Stimulated activated CD4-positive, alpha-beta T cell treated with anti-CD3 and anti-CD28 coated beads, Interleukin-1b, Interleukin-23, amount 100 ng/mL, for 4 hours (primary cell): ENCODE results near the gene SPATA21.
A peak's percentile ranks its signal among the peaks of the same experiment; 100 is the strongest.

Experiments
- DNase-seq, 2 donors: peaks; one replicate each; pipeline ENCODE4 v3.0.0-alpha.2; 2020; ENCODE audit warnings: low read depth in 2 of 2

Gene SPATA21

DNA sequence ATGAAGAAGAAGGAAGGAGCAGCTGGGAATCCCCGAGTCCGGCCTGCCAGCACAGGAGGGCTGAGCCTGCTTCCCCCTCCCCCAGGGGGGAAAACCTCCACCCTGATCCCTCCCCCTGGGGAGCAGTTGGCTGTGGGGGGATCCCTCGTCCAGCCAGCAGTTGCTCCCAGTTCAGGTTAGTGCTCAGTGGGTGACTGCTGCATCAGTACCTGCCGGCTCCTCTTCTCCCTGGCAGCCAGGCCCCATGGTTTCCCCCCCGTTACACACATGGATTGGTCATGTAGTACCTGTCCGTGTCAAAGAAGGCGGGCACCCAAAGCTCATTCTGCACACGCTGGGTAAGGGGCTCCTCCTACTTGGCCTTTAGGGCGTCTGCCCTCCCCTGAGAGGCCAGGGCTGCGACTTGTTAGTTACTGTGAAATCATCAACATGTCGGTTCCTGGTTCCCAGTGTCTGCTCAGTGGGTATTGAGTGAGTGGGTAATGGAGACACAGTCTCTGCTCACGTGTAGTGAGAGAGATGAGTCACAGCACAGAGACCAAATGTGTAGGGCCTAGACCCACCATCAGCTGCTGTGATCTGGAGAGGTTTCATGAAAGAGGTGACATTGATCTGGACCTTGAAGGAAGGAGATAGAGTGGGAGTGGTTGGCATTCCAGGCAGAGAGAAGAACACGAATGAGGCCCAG, 14.8 kb upstream of the SPATA21 start:
- no peak for DNase-seq

DNA sequence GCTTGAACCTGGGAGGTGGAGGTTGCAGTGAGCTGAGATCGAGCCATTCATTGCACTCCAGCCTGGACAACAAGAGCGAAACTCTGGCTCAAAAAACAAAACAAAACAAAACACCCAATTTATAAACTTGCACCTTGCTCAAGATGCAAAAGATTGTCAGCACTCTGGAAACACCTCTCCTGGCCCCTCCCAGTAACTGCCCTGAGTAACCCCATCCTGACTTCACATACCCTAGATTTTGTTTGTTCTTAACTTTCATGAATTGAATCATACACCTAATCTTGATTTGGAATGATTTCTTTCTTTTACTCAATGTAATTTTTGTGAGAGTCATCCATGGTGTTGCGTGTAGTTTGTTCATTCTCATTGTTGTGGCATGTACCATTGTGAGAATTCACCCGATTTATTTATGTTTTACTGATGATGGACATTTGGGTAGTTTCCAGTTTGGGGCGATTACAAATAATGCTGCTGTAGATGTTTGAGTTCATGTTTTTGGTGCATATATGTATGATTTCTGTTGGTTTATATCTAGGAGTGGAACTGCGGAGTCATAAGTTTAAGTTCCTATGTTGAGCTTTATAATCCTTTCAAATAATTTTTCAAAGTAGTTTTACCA, 13.7 kb upstream of the SPATA21 start:
- no peak for DNase-seq

DNA sequence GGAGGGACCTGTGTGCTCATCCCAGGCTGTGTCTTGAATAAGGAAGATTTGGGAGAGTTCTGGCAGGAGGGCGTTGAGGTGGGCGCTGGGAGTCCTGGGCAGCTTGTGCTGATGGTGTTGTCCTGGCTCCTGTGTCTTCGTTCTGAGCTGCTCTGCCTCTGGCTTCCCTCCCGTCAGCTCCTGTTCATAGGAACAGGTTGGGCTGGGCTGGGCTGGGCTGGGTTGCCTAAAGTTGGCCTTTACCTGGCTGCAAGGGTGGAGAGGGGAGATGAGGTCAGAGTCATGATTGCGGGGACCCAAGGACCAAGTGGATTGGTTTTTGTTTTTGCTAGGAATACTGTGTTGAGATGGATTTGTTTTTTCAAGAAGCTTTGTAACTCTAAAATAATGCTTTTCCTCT, 12.4 kb upstream of the SPATA21 start:
- no peak for DNase-seq

DNA sequence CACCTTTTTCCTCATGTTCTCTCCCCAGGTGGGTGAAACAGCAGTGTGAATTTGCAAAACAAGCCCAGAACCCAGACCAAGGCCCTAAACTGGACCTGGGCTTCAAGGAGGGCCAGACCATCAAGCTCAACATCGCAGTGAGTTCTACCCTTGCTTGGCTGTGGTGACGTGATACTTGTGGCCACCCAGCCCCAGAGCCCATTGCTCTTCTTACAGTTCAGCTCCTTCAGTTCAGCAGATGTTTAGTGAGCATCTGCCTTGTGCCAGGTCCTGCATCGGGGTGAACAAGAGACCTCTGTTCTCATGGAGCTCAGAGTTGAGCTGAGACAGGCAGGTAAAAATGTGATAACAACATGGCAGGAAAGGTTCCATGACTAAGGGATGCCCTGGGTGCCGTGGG, 11.8 kb upstream of the SPATA21 start:
- no peak for DNase-seq

DNA sequence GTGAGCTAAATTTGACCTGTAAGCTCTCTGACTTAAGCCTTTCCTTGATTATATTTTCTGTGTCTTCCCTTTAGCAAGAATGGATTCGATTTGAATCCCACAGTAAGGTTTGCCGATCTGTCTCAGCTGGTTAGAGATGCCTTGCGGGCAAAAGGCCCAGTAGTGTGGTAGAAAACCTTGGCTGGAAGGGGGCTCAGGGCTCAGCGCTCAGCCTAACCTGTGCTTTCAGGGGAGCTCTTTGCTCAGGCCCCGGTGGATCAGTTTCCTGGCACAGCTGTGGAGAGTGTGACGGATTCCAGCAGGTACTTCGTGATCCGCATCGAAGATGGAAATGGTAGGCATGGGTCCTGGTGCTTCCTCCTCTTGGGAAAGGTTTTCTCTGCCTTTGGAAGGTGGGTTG, 10.4 kb upstream of the SPATA21 start:
- DNase-seq: no peak

DNA sequence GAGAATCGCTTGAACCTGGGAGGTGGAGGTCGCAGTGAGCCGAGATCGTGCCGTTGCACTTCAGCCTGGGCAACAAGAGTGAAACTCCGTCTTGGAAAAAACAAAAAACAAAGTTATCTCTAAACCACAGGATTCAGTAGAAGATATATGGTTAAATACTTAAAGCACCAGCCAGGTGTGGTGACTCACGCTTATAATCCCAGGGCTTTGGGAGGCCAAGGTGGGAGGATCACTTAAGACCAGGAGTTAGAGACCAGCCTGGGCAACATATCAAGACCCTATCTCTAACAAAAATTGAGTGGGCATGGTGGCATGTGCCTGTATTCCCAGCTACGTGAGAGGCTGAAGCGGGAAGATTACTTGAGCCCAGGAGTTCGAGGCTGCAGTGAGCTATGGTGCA, 8.9 kb upstream of the SPATA21 start:
- no peak for DNase-seq

DNA sequence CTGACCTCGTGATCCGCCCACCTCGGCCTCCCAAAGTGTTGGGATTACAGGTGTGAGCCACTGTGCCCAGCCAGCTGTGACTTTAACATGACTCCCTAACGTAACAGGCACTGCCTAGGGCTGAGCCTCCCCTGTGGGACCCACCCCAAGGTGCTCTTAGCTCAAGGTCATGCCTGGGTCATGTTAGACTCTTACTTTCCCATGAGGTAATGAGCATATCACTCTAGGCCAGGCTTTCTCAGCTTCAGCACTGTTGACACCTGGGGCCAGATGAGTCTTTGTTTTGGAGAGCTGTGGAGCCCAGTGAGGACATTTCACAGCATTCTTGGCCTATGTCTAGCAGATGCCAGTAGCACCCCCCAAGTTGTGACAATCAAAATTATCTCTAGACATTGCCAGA, 7.8 kb upstream of the SPATA21 start:
- no peak for DNase-seq

DNA sequence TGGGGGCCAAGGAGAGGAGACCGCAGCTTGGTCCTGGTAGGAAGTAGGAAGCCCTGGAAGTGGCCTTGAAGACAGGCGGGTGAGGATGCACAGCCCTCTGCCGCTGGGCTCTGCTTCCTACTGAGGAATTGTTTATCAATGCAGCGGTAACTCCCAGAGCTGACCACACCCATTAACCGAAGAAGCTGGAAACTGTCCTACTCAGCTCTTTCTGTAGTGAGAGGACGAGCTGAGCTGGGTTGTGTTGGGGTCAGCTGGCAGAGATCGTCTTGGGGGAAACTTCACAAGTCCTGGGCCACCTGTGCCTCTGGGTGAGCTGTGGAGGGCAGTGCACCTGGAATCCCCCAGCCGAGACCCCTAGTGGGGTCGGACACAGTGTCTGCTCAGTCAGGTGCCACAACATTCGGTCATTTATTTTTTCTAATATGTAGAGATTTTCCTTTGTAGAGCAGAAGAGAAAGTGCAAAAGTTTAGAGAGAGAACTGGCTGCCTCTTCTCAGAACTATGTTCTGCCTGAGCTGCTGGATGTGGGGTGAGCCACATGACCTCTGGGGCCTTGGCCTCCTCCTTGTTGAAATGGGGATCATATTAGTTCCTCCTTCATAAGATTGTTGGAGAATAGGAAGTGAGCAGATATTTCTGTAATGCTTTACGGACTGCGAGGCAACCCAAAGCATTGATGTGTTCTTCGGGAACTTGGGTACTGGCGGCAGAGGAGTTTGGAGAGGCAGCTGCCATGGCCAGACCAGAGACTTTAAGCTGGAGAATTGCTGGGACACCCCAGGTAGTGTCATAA, 6.9 kb upstream of the SPATA21 start:
- DNase-seq: no peak

DNA sequence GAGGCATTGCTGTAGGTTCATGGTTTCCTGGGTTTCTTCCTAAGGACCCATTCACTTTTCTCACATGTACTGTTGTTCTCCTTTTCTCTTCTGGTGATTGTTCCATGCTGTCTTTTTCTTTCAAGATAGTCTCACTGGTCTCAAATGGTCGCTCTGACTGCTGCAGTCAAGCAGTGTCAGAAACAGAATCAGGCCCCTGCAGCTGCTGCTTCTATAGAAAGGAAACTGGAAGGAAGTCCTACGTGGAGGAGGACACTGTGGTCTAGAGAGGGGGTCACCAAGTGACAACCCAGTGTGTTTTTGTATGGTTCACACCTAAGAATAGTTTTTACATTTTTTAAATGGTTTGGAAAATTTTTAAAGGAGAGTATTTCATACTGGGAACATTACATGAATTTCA, 5.7 kb upstream of the SPATA21 start:
- DNase-seq: no peak

DNA sequence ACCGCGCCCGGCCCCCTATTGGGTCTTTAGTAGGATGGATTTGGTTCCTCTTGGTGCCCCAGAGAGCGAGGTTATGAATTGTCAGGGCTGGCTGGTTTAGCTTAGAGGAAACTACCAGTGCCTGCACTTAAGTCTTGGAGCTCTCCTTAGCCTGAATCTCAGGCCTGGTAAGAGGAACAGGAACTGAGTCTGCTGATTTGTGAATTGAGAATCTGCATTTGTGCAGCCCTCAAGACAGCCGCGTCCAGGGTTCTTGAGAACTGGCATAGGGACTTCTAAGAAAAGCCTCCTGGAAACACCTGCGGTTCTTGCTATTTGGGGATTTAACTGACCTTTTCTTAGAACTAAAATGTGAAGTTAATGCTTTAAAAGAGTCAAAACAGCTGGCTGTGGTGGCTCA, 5.0 kb upstream of the SPATA21 start:
- no peak for DNase-seq

DNA sequence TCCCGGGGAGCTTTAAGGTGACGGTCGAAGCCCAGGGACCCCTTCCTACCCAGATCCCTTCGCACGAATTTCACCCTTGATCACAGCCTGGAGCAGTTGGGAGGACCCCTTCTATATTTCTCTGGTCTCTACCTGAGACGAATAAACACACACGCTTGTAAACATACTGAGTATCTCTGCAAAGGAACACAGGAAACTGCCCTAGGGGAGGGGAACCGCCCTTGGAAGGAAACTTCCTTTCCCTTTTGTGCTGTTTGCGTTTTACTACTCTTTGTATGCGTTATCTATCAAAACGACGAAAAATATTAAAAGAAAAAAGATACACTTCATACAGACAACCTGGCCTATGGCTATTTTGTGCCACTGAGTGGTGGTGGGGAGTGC, 4.0 kb upstream of the SPATA21 start:
- DNase-seq: no peak

DNA sequence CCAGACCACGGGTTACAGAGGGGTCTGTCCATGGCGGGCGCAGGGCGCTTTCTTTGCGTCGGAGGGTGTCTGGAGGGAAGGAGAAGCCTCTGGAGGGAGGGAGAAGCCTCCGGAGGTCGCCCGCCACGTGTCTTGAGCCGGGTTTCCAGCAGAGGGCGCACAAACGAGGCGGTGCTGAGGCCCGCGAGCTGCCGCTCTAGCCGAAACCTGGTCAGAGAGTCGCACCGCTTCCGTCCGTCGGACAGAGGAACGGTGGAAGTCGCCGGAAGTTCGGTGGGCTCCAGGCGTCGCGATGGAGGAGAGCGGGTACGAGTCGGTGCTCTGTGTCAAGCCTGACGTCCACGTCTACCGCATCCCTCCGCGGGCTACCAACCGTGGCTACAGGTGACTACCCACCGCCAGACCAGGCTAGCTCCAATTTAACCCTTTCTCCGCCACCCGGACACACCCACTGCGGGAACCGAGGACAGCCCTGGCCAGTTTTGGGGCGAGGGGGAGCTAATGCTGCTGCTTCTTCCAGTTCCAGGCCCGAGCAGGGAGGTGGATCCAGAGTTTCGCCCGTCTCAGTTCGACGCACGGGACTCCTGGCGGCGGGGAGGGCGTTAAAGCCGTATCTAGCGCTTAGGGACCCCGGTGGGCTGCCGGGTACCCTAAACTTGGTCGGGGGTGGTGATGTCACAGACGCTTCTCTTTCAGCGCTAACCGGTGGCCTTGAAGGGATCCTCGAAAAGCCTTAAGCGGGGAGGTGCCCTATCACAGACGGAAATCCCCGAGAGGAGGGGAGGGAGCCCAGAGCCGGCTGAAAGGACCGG, 3.5 kb upstream of the SPATA21 start, which contains the start of gene NECAP2:
Gene NECAP2 (plus strand): TSS at position 255 of the 812 bp plus-strand sequence. CDS start 38 bp downstream, at position 293.
- DNase-seq: peak; percentile 94 to 95

DNA sequence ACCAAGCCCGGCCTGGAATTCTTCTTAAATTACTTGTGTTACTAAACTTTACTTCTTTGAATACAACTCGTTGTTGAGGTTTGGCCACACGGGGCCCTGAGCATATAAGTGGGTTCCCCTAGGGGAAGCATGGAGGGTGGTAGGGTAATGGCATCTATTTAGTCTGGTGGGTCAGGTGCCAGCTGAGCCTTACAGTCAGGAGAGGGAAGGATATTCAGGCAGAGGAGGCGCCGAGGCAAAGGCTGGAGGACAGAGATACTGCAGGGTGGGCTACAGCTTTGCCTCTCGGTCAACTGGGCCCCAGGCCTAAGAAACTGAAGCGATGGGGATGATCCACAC, 2.9 kb upstream of the SPATA21 start:
- no peak for DNase-seq

DNA sequence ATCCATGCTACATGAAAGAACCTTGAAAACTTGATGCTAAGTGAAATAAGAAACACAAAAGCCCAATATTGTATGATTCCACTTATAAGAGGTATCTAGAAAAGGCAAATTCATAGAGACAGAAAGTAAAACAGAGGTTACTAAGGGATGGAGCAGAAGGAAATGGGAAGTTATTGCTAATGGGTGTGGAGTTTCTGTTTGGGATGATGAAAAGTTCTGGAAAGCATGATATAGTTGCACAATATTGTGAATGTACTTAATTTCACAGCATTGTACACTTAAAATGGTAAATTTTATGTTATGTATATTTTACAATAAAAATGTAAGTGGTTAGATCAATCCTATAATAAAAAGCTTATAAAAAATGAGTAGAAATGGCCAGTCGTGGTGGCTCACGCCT, 1.7 kb upstream of the SPATA21 start:
- no peak for DNase-seq

DNA sequence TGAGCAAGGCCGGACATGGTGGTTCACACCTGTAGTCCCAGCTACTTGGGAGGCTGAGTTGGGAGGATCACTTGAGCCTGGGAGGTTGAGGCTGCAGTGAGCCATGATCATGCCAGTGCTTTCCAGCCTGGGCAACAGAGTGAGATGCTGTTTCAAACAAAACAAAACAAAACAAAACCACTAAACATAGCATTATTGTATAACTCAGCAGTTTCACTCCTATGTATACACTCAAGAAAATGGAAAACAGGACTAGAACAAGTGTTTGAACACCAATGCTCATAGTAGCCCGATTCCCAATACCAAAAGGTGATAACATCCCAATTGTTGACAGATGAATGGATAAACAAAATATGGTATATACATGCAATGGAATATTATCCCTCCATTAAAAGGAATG, 1.3 kb upstream of the SPATA21 start:
- no peak for DNase-seq

DNA sequence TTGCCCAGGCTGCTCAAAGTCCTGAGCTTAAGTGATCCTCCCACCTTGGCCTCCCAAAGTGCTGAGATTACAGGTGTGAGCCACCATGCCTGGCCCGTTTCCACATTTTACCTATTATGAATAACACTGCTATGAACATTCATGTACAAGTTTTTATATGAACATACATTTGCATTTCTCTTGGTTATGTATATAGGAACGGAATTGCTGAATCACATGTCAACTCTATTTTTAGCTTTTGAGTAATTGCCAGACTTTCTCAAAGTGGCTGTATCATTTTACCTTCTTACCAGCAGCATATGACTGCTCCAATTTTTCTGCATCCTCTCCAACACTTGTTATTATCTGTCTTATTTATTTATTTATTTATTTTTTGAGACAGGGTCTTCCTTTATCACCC, 2.7 kb downstream of the SPATA21 start:
- DNase-seq: no peak

DNA sequence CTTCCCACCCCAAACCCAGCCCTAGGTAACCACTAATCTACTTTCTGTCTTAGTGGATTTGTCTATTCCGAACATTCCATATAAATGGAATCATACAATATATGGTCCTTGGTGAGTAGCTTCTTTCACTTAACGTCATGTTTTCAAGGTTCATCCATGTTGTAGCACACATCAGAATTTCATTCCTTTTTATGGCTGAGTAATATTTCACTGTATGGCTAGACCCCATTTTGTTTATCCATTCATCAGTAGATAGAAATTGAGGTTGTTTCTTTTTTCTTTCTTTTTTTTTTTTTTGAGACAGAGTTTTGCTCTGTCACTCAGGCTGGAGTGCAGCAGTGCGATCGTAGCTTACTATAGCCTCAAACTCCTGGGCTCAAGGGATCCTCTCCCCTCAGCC, 3.2 kb downstream of the SPATA21 start:
- DNase-seq: no peak

DNA sequence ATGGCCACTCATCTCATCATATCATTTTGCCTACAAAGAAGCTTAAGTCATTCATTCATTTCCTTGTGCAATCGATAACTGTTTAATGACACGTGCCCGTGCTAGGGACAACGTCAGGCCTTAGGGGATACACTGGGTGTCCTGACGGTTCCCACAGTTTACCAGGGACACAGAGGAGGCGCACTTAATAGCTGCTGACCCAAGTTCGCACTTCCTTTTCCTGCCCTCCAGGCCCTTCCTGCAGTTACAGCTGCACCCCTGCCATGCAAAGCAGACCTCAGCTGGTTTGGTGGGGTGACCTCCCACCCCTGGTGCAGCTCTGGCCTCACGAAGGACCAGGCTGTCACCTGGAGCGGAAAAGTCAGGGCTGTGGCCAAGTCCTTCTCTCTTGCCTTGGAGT, 4.2 kb downstream of the SPATA21 start:
- no peak for DNase-seq

DNA sequence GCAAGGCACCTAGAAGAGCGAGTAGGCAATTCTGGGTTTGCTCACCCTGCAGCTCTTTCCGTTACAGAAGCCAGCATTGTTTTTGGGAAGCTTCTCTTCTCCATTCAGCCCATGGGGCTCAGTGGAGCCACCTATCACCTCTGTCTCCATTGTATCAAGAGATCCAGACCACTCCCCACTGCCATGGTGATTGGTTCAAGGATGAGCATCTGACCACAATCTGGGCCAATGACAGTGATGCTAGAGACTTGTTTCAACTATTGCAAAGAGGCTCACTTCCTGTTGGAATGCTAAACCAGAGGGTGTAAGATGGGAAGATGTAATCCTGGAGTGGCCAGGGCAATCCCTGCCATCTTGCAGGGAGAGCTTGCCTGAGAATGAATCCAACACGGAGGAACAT, 6.6 kb downstream of the SPATA21 start:
- no peak for DNase-seq

DNA sequence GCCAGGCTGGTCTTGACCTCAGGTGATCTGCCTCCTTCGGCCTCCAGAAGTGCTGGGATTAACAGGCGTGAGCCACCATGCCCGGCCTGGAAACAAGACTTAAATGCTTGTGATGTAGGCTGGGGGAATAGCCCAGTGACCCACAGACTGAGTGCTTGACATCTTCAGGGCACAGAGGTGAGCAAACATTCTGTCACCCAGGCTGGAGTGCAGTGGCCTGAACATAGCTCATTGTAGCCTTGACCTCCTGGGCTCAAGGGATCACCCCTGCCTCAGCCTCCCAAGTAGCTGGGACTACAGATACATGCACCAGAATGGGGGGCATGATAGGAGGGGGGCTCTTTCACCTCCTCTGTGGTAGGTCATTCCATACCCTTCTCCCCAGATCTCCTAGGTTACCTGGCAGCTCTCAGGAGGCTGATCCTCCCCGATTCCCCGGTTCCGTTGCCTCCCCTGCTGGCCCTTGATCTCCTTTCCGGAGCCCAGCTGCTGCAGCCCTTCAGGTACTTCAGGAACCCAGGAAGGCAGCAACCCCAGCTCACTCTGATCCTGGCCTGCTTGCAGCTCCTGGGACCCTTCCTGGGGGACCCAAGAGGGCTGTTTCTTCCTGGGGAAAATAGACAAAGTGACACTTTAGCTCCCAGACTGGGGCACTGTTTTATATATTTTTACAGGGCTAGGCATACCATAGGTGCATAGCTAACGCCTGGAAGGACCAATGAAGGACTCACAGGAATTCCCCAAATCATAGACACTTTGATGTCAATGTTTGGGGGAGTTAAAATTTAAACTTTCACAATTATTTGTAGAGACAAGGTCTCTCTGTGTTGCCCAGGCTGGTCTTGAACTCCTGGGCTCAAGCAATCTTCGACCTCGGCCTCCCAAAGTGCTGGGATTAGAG, 11.8 kb downstream of the SPATA21 start:
- DNase-seq: no peak

DNA sequence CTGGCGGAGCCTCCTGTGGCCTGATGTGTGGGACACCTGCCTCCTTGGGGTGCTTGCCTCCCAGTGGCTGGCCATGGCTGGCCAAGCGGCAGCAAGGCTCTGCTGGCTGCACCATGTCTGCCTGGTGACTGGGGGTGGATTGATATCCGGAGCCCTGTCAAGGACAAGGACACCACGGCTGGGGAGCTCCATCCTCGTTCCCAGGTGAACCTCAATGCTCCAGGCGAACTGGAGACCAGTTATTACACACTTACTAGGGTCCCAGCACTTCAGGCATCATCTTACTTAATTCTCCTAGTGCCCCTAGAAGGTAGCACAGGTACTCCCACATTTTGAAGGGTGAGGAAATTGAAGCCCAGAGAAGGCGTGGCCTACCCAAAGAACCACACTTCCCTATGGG, 15.2 kb downstream of the SPATA21 start:
- no peak for DNase-seq
